NAMALWA (cell line): ENCODE results near the gene DYRK1A.
"Not testable (repeated sequence)": the region's sequence is repeated elsewhere in the genome, so short reads cannot be mapped to it uniquely, and the experiment has no call there.

Source experiments
- DNase-seq: peaks from one replicate; pipeline ENCODE4 v3.0.0-alpha.2; 2015; ENCODE audit warnings: low spot score

DYRK1A gene

GRCh38 chr21:37484535-37485474 lies 118.2 kb downstream of the DYRK1A start:
- DNase-seq, result no peak

DNA sequence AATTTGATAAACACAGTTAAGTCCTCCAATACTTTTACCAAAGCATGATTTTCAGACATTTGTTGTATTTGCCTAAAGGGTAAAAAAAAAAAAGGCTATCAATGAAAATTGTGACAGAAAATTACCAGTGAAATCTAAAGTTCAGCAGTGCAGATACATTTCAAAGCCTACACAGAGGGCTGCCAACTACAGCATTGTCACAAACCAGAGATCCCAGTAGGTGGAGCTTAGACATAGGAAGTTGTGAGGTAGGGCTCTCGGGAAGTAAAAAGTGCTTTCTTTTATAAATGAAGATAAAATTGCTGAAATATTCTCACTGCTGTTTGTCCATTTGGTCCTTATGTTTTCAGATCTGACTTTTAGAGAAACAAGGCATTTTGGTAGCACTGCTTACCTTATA lies 123.0 kb downstream of the DYRK1A start:
- DNase-seq, result no peak

- DNase-seq, result no peak
Observed at GRCh38 chr21:37490084-37490483, 123.5 kb downstream of the DYRK1A start.

DNA sequence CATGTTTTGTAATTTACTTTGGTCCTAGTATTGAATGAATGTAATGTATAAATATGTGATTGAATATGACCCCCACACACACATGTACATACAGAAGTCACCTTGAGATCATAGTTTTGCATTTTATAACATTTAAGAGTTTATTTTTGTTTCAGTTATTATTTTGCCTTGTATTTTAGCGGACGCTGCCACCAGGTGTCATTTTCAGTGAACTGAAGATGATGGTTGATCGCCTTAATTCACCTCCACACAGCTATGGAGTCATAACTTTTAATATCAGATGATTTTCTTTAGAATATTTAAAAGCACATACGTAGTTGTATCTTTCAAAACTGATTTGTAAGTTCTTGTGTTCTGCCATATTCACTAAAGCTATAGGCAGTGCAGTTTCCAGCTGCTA lies 130.4 kb downstream of the DYRK1A start:
- peak; percentile 41 for DNase-seq

DNA sequence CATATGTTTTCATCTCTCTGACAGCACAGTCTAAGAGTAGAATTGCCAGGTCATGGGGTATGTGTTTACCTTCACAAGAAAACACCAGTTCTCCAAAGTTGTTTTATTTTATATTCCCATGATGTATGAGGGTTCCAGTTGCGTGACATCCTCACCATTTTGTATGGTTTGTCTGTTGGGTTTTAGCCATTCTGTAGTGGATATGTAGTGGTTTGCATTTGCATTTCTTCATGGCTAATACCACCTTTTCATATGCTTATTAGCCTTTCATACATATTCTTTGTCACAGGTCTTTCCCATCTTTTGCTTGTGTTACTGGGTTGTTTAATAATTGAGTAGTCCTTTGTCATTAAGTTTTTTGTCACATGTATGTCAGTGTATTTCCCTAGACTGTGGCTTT lies 132.1 kb downstream of the DYRK1A start:
- DNase-seq, result no peak

GRCh38 chr21:37502947-37503346 lies 136.4 kb downstream of the DYRK1A start:
- no peak for DNase-seq

DNA sequence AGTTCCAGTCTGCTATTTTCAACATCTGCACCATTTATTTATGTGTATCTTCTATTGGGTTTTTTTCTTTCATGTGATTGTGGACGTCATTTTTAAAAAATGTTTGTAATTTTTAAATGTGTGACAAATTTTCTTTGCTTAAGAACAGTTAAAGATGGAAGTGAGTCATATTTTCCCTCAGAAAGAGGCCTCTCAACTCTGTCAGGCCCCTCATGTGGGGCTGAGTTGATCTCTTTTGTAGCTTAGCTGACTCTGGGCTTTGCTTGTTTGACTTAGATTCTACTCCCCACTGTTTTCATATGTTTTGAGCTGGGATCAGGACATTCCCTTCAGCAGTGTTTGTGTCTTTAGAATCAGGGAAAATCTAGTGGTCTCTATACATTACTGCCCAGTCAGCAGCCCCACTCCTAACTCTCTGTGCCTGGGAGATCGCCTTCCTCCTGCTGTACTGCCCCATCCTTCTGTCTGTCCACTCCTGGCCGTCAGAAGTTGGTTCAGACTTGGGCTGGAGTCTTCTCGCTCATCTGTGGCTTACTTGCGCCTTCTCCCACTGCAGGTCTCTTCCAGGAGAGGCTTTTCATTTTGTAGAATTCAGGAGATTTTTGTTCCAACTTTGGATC lies 137.4 kb downstream of the DYRK1A start:
- DNase-seq, result no peak

- DNase-seq, result no peak
Observed at GRCh38 chr21:37505963-37506362, 139.4 kb downstream of the DYRK1A start.

DNA sequence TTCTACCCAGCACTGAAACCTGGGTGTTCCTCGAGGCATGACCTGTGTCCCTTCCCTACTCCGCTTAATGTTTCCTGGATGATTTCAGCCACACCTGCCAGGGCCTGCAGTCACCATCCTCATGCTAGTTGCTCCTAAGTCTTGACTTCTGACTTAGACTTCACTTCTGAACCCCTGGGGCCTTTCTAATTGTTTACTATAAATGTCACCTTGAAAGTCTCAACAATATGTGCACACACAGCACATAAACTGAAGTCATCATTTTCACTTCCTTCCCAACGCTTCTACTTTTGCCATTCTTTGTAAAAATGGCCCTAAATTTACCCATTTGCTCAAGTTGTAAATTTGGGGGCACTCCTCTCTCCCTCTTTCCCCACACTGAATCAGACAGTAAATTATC lies 141.1 kb downstream of the DYRK1A start:
- DNase-seq, result no peak

DNA sequence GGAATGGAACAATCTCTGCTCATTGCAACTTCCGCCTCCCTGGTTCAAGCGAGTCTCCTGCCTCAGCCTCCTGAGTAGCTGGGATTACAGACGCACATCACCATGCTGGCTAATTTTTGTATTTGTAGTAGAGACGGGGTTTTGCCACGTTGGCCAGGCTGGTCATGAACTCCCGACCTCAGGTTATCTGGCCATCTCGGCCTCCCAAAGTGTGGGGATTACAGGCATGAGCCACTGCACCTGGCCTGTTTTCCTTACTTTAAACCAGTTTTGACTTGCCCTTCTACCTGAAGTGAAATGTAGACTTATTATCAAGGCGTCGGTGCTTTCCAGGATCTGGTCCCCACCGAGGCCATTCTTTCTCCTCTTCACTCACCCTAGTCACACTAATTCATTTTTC lies 141.8 kb downstream of the DYRK1A start:
- DNase-seq, result no peak

DNA sequence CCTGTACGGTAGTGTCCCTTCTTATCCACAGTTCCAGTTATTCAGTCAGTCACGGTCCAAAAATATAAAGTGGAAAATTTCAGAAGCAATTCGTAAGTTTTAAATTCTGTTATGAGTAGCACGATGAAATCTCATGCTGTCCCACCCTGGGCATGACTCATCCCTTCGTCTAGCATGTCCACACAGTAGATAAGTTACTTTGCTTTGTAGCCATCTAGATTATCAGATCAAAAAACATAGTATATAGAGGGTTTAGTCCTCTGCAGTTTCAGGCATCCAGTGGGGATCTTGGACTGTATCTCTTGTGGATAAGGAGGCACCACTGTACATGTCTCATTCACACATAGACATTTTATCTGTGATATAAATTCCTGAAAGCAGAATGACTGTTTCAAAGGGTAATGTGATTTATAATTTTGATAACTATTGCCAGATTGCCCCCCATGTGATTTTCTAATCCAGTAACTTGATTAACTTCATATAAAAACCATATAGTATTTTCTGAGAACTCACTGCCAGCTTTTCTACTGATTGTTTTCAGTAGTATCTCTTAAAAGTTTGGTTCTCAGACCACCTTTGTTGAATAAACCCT lies 143.3 kb downstream of the DYRK1A start:
- DNase-seq, result no peak

GRCh38 chr21:37511848-37512247 lies 145.3 kb downstream of the DYRK1A start:
- DNase-seq, result no peak

DNA sequence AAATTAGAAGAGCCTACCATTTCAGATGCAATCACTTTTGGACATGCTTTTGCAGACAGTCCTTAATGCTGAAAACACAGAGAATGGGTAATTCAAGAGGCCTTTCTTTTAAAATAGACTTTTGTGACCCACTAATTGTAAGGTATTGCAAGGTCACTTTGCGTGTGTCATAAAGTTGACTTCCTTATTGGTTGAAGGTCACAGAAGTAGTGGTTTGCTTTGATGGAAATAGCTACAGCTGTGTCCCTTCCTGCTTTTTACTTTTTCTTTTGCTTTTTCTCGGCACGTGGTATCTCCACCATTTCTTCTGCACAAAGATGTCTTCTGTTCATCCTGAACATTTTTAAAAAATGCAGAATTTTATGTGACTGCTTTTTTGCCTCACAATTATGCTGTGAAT lies 146.8 kb downstream of the DYRK1A start:
- DNase-seq, result no peak

DNA sequence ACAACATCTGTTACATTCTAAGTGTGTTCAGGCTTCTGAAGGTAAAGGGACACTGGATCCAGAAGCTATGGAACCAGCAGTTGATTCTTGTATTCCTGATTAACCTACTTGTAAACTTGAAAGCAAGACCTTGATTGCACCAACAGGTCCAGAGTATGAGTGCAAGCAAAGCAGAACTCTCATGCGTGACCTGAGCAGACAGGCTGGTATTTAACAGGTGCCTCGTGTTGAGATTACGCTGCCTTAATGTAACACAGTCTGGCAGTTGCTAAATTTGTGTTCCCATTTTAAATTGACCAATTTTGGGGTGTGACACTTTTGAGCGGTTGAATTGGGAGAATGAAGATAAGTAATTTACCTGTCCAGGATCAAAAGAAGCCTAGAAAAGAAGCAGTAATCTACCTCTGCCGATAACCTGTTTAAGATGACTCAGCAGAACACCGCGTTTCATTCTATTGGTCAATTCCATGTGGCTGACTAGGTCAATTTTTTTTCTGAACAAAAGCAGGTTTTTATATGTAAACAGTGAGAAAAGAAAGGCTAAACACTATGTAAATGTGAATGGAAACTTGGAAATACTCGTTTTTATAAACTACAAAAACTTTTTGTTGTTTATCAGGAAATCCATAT lies 147.6 kb downstream of the DYRK1A start:
- DNase-seq, result no peak

GRCh38 chr21:37516998-37517397 lies 150.4 kb downstream of the DYRK1A start:
- no peak for DNase-seq

DNA sequence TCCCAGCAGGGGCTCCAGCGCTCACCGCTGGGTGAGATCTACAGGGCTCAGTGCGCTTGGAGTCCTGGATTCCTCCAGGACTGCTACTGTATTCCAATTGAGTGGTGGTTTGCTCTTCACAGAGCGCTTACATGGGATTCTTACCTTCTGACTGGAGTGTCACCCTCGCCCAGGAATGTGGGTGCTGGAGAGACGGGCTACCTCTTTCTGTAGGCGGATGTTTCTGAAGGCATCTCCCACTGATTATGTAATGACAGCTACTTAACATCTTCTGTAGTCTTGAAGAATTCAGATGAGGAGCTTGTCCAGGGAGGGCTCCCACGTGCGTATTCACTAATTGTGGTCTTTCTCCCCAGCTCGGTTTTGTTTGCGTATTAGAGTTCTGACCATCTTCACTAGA lies 154.2 kb downstream of the DYRK1A start:
- DNase-seq, result no peak

GRCh38 chr21:37521658-37522057 lies 155.1 kb downstream of the DYRK1A start:
- no peak for DNase-seq

DNA sequence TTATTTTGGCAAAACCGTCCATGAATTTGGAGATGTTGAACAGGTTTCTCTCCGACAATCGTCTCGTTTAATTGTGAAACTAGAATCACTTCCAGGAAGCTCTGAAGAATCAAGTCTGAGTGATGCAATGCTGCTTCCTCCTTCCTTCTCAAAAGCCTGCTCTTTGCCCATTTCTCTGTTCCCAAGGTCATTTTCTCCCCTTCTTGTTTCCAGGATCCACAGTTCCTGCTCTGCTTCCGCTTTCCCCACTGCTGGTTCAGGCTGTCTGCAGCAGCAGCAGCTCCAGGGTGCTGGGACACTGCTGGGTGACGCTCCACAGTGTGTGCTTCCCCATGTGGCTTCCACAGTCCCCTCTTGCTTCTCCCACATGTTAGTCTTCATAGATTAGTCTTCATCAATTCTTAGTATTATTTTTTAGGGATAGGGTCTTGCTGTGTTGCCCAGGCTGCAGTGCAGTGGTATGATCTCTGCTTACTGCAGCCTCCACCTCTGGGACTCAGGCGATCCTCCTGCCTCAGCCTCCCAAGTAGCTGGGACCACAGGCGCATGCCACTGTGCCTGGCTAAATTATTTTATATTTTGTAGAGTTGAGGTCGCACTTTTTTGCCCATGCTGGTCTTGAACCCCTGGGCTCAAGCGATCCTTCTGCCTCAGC lies 156.2 kb downstream of the DYRK1A start:
- no peak for DNase-seq

DNA sequence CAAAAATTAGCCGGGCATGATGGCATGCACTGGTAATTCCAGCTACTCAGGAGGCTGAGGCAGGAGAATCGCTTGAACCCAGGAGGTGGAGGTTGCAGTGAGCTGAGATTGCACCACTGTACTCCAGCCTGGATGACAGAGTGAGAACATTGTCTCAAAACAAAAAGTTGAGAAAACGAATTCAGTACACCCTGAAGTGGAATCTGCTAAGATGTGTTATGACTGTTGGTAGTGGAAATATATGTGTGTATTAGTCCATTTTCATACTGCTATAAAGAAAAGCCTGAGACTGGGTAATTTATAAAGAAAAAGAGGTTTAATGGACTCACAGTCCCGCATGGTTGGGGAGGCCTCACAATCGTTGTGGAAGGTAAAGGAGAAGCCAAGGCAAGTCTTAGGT lies 158.4 kb downstream of the DYRK1A start:
- not testable (repeated sequence) for DNase-seq

- no peak for DNase-seq
Observed at GRCh38 chr21:37525810-37526209, 159.2 kb downstream of the DYRK1A start.

DNA sequence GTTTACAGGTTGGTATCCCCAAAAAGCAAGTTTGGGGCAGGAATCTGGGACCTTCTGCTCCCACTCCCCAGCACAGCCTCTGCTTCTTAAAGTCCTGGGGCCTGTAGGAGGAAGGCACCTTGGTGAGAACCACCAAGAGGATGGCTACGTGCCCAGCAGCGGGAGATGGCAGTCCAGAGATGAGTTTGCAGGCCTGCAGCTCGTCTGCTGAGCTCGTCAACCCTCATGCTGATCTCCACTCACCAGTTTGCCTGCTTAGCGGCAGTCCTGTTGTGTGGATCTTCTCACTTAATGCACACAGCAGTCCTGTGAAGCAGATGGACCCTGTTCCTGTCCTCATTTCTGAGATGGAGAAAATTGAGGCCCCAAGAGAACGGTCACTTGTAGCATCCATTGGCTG lies 160.5 kb downstream of the DYRK1A start:
- no peak for DNase-seq

- no peak for DNase-seq
Observed at GRCh38 chr21:37527716-37528115, 161.1 kb downstream of the DYRK1A start.
